WERI-Rb-1 (cell line): ENCODE results near the gene PAX2.

Experiments
- DNase-seq: peaks from one replicate; pipeline ENCODE4 v3.0.0-alpha.2; 2020
- H3K27ac ChIP-seq: fragments of 250-450 bp; sonication (Bioruptor Pico); 2 replicates; pipeline ENCODE4 v1.5.1; 2020; ENCODE audit warnings: mild to moderate bottlenecking, moderate library complexity
- H3K27me3 ChIP-seq: fragments of 250-450 bp; sonication (Bioruptor Pico); 2 replicates; pipeline ENCODE4 v1.5.1; 2021; ENCODE audit warnings: mild to moderate bottlenecking, low read depth, moderate library complexity; ENCODE audit not compliant: insufficient read depth, severe bottlenecking
- H3K36me3 ChIP-seq: fragments of 250-450 bp; sonication (Bioruptor Pico); 2 replicates; pipeline ENCODE4 v1.5.1; 2020; ENCODE audit warnings: mild to moderate bottlenecking, moderate library complexity
- H3K4me3 ChIP-seq: 2 replicates; pipeline ENCODE4 v1.5.1; 2011; ENCODE audit warnings: low read depth, mild to moderate bottlenecking, control low read depth, low read length
- H3K9me3 ChIP-seq: fragments of 250-450 bp; sonication (Bioruptor Pico); 2 replicates; pipeline ENCODE4 v1.5.1; 2021; ENCODE audit warnings: mild to moderate bottlenecking, moderate library complexity; ENCODE audit not compliant: severe bottlenecking
- CTCF ChIP-seq: IDR thresholded peaks from 2 replicates; pipeline ENCODE4 v1.5.1; 2011; ENCODE audit warnings: low read depth, mild to moderate bottlenecking, control low read depth, inconsistent platforms, low read length

PAX2 gene

GRCh38 chr10:100864036-100864885, 118.9 kb downstream of the PAX2 start:
- Histone ChIP-seq H3K4me3 (no peak overlapping the region), H3K27me3 (peaks cover 50% of the 10 kb centered on the region), H3K36me3 (no peaks in the 10 kb centered on the region), H3K27ac (no peak overlapping the region), H3K9me3 (no peaks in the 10 kb centered on the region)
- DNase-seq, result peak; percentile 29
- no peak for TF ChIP-seq CTCF

GRCh38 chr10:100864978-100865377, 119.6 kb downstream of the PAX2 start:
- H3K9me3 ChIP-seq, result no peaks in the 10 kb centered on the region
- H3K27ac ChIP-seq, result no peak overlapping the region
- no peak for TF ChIP-seq CTCF
- peaks cover 43% of the 10 kb centered on the region for H3K27me3 ChIP-seq
- H3K4me3 ChIP-seq, result no peak overlapping the region
- no peak for DNase-seq
- H3K36me3 ChIP-seq, result no peaks in the 10 kb centered on the region

DNA sequence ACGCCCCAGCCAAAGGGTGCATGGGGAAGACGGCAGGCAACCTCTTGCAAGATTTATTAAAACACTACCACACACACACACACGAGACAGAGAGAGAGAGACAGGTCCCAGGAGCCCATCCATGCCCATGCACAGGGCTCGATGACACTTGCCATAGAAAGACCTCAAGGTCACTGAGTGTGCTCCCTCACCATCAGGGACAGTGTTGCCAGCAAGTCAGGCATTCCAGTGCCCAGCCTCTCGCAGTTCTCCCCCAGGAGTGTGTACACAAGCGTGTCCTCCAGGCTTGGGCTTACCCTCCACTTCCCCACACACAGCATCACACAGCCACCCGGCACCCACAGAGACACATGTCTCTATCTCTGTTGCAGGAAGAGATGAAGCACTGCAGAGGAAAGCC, 120.6 kb downstream of the PAX2 start:
- no peak for DNase-seq
- Histone ChIP-seq H3K9me3 (no peaks in the 10 kb centered on the region), H3K27ac (no peak overlapping the region), H3K36me3 (no peaks in the 10 kb centered on the region), H3K4me3 (peak overlapping the region; percentile 30), H3K27me3 (peaks cover 33% of the 10 kb centered on the region)
- TF ChIP-seq CTCF, result no peak

DNA sequence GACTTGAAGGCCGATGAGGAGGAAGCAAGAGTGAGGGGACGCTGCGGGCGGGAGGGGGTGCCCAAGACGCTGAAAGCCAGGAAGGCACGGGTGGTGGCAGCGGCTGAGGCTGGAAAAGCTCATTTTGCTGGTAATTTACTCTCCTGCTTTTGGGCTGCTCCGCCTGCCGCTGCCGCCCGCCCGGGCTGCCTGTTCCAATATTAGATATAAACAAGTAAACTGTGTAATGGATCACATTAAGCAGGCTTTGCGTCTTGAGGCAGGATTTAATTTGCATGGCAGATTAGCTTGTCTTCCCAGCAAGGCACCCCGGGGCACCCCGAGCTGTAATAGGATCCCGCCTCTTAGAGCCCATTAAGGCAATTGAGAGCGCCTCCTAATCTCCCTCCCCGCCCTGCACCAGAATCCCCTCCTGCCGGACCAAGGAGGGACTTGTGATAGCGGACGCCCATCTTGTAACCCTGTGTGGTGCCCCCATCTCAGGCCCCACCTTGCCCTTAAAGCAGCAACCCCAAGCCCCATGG, 121.3 kb downstream of the PAX2 start:
- H3K27me3 ChIP-seq, result peaks cover 29% of the 10 kb centered on the region
- no peaks in the 10 kb centered on the region for H3K9me3 ChIP-seq
- no peak for TF ChIP-seq CTCF
- no peaks in the 10 kb centered on the region for H3K36me3 ChIP-seq
- peak; percentile 95 for DNase-seq
- H3K4me3 ChIP-seq, result peak overlapping the region; percentile 30
- no peak overlapping the region for H3K27ac ChIP-seq

DNA sequence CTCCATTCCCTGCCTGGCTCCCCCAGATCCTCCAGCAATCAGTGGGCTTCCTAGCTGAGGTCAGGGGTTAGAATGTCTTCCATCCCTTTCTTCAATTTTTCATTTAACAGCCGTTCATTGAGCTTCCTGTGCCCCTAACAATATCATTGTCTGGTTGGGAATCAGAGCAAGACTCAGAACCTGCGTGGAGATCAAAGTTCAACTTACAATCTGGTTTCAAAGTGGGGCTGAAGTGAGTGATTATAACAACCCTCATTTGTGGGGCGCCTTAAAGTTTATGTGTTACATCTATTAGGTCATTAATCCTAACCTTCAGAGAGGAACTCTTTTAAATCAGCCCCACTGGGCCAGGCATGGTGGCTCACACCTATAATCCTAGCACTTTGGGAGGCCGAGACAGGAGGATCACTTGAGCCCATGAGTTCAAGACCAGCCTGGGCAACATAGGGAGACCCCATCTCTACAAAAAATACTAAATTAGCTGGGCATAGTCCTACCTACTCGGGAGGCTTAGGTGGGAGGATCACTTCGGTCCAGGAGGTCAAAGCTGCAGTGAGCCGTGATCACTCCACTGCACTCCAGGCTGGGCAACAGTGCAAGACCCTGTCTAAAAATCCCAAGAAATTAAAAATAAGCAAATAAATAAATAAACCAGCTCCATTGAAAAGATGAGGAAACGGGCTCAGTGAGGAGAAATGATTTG, 122.0 kb downstream of the PAX2 start:
- H3K9me3 ChIP-seq, result no peaks in the 10 kb centered on the region
- no peak for TF ChIP-seq CTCF
- H3K4me3 ChIP-seq, result no peak overlapping the region

More for the DNA sequence above, 122.0 kb downstream of the PAX2 start:
- Histone ChIP-seq H3K36me3 (no peaks in the 10 kb centered on the region), H3K27me3 (peaks cover 30% of the 10 kb centered on the region), H3K27ac (no peak overlapping the region)
- DNase-seq, result no peak
